ENCODE measurements around the gene EYS.
"Not testable (repeated sequence)": the region's sequence is repeated elsewhere in the genome, so short reads cannot be mapped to it uniquely, and the experiment has no call there.

The EYS gene

DNA sequence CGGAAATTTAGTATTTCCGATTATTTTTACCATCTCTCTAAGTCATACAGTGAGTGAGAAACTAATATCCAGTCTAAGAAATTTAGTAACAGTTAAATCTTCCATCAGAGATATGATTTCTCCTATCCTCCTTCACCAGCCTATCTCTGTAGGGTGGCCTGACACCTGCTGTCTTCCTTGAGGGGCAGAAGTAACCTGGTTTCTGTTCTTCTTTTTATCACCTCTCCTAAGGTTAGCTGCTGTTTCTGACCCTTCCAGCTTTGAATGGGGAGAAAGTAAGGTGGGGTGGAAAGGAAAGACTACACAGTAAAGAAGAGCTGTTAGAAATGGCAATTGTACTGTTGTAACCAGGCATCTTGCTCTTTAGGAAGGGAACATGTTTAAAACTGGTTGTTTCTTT, 1623.8 kb downstream of the EYS start:
- FAIRE-seq, result no peak

DNA sequence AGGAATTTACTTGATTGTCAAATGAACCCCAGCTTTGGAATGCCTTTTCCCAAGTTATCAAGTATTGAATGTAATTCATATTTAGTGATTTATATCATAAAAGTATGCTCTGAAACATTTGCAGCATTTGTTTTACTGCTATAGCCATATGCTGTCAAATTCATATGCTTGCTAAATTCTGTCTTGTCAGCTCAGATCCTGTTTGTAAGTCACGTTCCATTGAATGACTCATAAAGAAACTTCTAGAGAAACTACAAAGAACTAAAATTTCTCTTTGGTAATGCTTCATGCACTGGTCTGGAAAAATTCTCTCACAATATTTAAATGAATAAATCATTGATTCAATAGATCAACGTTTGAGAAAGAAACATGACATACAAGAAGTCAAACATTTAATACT, 1625.6 kb downstream of the EYS start:
- no peak for FAIRE-seq

DNA sequence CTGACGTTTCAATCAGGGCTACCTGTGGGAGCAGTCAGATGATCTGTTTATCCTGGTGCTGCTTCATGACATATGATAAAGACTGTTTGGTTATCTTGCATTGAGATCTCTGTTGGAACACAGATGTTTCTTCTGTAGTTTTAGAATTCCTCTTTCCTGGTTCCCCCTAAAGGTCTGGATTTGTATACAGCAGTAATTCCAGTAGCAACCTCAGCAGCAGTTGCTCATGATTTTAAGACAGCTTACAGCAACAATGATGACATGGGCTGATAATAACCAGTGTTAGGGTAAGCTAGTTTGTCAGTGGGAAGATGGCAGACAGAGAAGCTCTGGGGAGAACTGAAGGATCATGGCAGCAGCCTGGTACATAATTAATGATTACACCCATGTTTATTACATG, 1632.0 kb downstream of the EYS start:
- no peak for FAIRE-seq

DNA sequence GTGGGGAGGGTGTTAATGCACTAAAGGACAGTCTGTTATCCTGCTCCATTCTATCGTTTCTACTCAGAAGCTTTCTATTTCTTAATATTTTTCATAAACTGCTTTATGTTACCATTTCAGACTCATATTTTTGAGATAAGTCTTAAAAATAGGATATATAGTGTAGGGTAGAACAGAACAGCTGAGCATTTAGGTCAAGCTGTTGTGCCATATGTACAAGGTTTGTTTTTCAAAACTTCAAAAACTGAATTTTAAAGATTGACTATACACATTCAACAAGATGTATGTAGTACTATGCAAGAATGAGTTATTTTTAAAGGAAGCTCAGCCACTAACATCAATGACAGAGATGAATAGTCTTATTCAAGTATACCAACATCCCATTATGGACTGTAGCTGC, 1634.3 kb downstream of the EYS start:
- FAIRE-seq, result no peak

DNA sequence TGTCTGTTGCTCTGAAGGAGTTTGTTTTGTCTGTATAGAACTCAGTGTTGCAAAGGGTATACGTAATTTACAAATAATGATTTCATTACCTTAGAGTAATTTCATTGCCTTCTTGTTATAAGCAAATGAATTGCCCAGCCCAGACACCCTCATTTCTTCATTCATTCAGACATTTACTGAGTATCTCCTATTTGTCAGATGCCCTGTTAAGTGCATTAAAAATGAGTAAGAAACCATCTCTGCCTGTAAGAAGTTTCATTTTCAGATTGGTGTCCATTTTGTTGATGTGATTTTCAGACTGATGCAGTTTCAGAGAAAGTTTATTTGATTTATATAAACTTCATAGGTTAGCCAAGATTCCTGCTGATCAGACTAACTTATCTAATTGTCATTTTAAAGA, 1642.1 kb downstream of the EYS start:
- no peak for FAIRE-seq

DNA sequence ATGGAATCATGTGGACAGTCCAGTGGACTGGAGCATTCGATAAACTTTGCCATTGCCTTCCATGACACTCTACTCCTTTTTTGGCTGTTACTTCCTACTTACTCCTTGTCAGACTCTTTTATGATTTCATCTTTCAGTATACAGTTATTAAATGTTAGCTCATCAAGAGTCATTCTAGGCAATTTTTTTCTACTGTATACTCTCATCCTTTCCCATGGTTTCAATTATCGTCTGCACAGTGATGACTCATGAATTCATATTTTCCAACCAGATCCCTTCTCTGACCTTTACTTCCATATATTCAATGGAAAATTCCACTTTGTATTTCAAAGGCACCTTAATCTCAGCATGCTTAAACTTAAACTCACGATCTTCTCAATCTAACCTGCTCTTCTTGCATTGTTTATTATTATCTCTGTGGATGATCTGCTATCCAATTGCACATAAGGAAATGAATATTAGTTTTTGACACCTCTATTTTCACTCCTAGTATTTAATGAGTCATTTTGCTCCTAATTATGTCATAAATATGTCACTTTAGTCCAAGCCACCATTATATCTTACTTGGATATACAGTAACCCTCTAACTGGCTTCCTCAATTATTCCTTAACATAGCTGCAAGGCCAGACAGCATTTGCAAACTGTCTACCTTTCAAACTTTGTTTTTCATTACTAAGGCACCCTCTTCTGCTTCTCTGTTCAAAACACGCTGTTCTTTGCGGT, 1643.9 kb downstream of the EYS start:
- FAIRE-seq, result no peak

DNA sequence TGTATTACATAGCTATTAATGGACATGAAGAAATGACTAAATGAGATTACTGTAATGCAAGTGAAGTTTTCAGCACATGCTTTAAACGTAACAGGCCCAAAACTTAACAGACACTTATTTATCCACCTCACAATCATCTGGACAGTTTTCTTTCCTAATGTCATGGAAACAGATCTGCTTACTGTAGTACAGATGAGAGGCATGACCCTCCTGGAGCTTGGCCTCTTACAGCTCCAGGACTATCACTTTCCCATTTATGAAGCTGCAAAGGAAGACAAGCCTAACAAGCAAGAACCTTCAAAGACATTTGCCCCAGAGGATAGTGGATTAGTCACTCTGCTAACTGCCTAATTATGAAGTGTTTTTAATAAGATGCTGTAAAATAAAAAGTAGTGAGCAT, 1652.2 kb downstream of the EYS start:
- FAIRE-seq, result no peak

DNA sequence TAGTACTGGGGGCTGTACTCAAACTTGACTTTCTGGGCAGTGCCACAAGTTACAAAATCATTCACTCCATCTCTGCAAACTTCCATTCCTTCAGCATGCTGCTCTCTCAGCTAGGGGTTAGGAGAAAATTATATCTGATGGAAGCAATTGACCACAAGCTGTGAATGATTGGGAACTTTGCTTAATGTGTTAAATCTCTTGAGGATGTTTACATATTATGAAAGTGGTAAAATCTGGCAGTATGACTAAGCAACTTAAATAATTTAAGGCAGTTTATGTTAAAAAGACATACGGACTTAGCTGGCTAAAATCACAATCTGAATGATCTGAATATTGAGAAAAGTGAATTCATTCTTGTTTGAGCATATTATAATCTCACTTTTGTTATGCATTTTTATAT, 1656.4 kb downstream of the EYS start:
- FAIRE-seq, result no peak

DNA sequence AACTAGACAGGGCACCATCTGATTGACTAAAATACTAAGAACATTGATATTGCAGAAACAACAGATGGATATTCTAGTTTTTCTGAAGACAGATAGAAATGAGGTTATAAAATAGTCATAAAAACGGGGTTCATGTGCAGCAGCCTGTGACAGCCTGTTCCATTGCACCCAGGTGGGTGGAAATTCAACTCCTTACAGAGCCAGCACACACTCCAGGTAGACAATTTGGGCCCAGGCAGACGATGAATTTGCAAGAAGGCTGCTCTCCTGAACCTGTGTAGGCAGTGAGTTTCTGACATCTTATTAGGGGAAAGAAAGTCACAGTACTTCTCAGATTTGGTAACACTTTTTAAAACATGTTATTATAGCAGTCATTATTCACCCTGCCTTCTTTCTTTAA, 1657.3 kb downstream of the EYS start:
- FAIRE-seq, result no peak

DNA sequence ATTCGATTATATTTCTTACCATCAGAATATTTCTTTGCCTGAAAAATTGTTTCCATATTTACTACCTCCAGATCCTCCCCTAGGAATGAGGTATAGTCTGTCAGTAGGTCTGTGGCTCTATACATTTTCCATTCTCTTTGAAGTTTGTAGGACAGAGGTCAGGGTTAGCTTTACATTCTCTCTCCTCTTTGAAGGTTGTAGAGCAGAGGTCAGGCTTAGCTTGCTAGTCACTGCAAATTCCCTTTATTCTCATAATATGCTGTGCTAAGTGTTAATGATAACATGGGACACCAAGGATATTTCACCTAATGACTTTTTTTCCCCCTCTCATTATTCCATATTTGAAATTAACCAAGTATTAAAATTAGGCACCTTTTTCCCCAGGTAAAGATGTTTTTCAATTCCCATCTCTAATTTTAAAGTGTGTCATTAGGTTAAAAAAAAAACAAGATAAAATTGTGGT, 1660.2 kb downstream of the EYS start:
- FAIRE-seq, result no peak

DNA sequence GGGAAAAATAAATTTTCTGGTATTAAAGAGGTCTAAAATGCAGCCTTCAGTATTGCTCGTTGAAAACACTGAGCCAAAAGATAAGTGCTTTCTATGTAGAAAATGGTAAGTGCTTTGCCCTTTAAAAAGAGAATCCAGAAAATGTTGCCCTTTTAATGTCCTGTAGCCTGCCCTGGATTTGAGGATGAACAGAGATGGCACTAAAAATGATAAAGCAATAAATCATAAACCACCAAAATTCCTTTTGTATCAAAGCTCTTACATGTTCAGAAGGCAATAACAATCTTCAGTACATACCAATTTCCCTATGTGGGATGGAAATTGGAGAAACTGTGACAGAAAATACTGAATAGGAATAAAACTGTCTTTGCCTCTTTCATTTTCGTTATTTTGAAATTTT, 1665.7 kb downstream of the EYS start:
- no peak for FAIRE-seq

DNA sequence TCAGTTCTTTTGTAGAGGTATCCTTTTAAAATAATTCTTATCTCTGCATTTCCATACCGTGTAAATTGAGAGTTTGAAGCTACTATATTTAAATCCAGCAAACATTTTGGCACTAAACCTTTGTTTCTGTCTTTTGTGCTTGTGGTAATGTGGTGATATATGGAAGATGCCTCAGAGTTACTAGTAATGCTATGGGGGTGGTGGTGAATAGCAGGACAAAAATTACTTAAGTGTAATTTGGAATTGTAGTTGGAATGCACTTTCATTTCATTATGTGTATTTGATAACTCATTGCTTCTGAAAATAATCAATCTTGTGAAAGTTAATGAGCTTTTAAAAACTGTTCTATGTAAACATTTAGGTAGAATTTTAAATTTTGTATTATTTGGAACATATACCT, 1666.9 kb downstream of the EYS start:
- no peak for FAIRE-seq

DNA sequence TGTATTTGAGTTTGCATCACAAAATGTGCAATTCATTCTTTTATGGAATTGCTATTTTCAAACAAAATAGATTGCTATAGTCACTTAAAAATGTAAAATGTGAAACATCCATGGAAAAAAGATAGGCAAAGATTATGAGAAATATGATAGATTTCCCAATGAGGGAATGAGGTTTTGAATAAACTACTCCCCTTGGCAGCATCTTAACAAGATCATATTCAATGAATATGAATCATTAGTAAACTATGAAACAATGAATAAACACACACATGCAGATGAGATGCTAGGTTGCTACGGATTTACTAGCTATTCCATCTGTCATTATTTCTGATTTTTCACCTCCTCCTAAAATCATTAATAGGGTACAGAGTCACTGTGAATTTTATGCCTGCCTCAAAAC, 1669.6 kb downstream of the EYS start:
- no peak for FAIRE-seq

DNA sequence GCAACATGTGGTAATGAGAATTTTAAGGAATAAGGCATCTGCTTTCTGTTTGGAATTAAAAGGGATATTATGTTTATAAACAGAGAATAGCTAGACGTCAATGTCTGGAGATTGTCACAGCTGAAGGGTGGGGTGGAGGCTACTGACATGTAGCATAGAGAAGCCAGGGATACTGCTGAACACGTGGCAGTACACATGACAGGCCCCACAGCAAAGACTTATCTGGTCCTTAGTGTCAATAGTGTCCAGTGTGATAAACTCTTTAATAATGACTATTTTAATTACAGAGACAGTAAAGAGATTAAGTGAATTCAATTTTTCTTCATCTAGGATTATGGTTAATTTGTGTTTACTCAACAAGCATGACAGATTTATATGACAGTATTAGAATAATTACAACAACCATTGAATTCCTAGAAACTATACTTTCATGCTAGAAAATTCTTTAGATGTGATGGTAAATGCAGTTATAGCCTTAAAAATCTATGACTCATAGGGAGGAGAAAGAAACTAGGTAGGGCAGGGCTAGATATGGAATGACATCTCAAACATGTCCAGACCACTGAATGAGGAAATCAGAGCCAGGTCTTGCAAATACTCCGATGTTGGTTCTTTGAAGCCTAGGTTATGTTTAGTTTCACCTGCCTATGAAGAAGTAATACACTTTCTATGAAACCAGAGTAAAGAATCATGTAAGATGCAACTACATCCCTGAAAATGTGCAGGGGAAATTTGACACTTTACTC, 1671.9 kb downstream of the EYS start:
- FAIRE-seq, result no peak

DNA sequence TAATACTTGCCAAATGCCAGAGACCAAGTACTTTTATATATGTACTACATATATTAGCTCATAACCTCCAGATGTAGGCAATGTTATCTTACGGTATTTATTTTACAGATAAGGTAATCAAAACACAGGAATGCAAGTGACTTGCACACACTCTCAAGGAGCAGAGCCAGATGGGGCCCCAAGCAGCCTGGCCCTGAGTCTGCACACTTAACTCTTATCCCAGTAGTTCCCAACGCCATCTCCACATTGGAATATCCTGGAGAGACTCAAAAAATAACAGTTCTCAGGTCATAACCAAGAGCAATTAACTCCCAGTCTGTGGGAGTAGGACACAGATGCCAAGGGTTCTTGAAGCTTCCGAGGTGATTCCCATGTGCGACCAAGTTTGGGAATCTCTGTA, 1672.7 kb downstream of the EYS start:
- no peak for FAIRE-seq

DNA sequence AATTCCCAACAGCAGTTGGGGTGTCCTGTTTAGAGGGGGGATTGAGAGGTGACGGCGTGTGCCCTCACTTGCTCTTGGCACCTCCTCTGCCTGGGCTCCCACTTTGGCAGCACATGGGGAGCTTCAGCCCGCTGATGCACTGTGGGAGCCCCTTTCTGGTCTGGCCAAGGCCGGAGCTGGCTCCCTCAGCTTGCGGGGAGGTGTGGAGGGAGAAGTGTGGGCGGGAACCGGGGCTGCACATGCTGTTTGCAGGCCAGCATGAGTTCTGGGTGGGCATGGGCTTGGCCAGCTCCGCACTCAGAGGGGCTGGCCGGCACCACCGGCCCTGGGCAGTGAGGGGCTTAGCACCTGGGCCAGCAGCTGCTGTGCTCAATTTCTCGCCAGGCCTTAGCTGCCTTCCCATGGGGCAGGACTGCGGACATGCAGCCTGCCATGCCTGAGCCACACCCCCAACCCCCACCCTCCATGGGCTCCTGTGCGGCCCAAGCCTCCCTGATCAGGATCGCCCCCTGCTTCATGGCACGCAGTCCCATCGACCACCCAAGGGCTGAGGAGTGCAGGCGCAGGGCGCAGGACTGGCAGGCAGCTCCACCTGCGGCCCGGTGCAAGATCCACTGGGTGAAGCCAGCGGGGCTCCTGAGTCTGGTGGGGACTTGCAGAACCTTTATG, 1675.9 kb downstream of the EYS start:
- not testable (repeated sequence) for FAIRE-seq

DNA sequence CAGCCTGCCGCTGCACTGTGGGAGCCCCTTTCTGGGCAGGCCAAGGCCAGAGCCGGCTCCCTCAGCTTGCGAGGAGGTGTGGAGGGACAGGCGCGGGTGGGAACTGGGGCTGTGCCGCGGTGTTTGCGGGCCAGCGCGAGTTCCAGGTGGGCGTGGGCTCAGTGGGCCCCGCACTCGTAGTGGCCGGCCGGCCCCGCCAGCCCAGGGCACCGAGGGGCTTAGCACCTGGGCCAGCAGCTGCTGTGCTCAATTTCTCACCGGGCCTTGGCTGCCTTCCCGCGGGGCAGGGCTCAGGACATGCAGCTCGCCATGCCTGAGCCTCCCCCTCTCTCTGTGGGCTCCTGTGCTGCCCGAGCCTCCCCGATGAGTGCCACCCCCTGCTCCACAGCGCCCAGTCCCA, 1683.3 kb downstream of the EYS start:
- no peak for FAIRE-seq

DNA sequence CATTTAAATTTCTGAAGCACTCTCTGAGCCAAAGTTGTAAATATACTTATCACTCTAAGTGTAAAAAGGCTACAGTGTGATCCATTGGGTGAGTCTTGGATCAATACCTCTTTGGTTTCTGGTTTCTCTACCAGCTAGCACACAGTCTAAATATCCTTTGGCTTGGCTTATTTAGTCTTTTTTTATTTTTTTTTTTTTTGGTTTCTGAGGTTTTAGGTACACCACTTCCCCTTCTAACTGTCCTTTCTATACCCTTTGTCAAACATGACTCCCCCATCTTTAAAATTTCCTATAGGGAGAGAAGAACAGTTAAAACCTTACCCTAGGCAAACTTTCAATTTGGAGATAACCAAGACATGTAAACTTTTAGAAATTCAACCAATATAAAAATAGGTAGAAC, 1692.4 kb downstream of the EYS start:
- no peak for FAIRE-seq

DNA sequence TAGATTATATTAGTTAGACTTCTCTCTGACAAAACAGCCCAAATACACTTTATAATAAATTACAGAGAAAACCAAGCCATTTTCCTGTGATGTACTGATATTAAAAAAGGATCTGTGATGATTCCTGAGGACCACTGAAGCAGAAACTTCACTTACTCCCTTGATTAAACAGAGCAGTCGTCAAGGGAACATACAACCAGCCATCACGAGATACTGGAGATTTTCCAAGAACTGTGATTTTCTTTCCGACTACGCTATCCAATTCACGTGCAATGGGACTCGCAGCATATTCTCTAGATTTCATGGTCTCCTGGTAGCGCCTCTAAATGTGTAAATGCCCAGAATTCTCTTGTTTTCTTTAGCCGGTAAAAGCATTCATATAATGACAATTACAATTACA, 1694.0 kb downstream of the EYS start:
- FAIRE-seq, result no peak

DNA sequence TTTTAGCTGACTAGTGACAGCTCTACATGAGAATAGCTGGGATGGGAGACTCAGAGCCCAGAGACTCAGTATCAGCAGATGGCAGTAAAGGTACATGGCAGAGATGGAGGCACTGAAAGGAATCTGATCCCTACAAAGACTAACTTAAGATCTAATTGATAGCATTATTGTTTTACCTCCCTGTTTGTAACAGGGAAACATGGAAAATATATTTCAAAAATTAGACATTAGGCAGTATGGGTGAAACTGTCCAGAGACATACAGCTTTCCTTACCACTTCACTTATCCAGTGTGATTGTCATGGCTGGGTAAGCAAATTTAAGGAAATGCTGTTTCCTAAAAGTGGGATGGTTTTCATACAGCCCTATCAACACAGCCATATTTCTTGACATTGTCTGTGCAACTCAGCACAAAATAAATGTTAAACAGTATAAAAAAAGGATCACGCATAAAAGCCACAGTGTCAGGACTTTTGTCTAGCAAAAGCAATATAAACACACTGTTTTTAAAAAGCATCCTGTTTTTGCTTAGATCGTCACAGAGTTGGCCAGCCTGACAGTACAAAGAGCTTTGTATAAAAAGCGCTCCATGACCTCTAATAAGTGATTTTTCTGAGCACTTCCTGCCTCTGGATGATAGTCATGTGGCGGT, 1694.5 kb downstream of the EYS start:
- FAIRE-seq, result no peak

DNA sequence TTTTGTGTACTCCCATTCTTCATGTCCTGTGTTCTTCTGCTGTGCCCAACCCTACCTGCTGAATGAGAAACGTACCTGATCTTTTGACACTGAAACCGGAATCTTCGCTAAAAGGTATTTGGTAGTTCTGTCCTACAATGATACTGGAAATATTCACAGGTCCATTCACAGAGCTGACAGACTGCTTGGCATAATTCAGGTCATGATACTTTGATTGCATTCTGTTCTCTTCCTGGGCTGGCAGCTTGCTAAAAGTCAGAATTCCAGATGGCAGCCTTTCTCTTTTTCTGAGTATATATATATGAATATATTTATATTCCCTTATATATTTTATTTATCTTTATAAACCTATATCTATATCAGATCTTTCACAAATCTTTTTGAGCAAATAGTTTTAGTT, 1696.4 kb downstream of the EYS start:
- no peak for FAIRE-seq

DNA sequence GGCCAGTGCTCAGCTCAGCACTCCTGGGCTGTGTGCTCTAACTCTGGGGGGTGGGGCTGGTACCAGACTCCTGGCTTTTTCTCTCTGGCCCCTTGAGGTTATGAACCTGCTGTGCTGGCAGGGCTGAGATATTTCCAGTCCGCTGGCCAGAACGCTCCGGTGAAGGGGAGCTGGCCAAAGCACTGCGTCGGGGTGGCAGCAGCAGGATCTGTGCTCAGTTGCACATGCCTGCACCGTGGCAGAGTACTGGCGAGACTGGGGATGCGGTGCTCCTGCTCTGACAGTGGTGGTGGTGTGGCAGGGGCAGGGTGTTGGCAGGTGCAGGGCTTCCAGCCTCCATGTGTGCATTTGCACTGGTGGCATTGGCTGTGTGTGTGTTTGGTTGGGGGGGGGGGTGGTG, 1697.0 kb downstream of the EYS start:
- FAIRE-seq, result no peak

DNA sequence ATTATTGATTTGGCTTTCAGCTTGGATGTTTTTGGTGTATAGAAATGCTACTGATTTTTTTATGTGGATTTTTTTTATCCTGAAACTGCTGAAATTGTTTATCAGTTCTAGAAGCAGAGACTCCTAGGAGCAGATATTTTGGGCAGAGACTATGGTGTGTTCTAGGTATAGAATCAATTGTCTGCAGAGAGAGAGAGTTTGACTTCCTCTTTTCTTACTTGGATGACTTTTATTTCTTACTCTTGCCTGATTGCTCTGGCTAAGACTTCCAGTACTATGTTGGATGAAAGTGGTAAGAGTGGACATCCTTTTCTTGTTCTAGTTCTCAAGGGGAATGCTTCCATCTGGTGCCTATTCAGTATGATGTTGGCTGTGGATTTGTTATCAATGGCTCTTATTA, 1700.8 kb downstream of the EYS start:
- FAIRE-seq, result no peak
